ENCODE data around the gene ZNF329. TPM values are rescaled to one million over a fixed set of nuclear protein-coding genes. Genes with fewer than 3 reads are reported as not detected.
"Not testable (repeated sequence)": the region's sequence is repeated elsewhere in the genome, so short reads cannot be mapped to it uniquely, and the experiment has no call there.

The ZNF329 gene
- total RNA-seq, 4 donors from 2014 or later, result 15.6 to 20.6 (median 17.6) TPM

DNA sequence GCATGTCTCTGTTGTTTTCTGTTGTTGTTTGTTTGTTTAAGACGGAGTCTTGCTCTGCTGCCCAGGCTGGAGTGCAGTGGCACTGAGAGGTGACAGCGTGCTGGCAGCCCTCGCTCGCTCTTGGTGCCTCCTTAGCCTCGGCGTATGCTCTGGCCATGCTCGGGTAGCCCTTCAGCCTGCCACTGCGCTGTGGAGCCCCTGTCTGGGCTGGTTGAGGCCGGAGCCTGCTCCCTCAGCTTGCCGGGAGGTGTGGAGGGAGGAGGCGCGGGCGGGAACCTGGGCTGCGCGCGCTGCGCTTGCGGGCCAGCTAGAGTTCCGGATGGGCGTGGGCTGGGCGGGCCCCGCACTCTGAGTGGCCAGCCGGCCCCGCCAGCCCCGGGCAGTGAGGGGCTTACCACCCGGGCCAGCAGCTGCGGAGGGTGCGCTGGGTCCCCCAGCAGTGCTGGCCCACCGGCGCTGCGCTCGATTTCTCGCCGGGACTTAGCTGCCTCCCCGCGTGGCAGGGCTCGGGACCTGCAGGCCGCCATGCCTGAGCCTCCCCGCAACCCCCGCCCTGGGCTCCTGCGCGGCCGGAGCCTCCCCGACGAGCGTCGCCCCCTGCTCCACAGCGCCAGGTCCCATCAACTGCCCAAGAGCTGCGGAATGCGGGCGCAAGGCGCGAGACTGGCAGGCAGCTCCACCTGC lies 6.6 kb upstream of the ZNF329 start:
- intact Hi-C loops (cut with DNase I), result loop anchor here (5.0 kb wide), 2 partner anchors 60 to 135 kb away; partner anchors contain the start of gene ZSCAN18
- DNase-seq, result no peak
- WGBS, 2 donors, result 89 to 92% methylated on average over 20 to 35 of the region's 53 CpGs
- no peaks in the 10 kb centered on the region for H3K36me3 ChIP-seq
- H3K4me3 ChIP-seq (replicated peaks in 1 of 3), result no peak overlapping the region
- no peak overlapping the region for H3K27ac ChIP-seq
- no peaks in the 10 kb centered on the region for H3K9me3 ChIP-seq
- peaks cover 8 to 24% of the 10 kb centered on the region in 2 donors for H3K4me1 ChIP-seq
- TF ChIP-seq POLR2A (IDR thresholded peaks at IDR 0.05) (no peak), CTCF (IDR thresholded peaks at IDR 0.05) (no peak)
- H3K27me3 ChIP-seq, result no peaks in the 10 kb centered on the region

- H3K36me3 ChIP-seq, result no peaks in the 10 kb centered on the region
- H3K27me3 ChIP-seq, result no peaks in the 10 kb centered on the region
- peak overlapping the region; percentile 82 to 98 (median 92) for H3K4me3 ChIP-seq (replicated peaks in 1 of 3)
- no peaks in the 10 kb centered on the region for H3K9me3 ChIP-seq
- intact Hi-C loops (cut with DNase I), result loop anchor here (5.0 kb wide), 2 partner anchors 58 to 133 kb away; partner anchors contain the start of gene ZSCAN18
- peak overlapping the region; percentile 96 to 99 (median 97) for H3K27ac ChIP-seq
- TF ChIP-seq CTCF (IDR thresholded peaks at IDR 0.05), result peak; percentile 82 to 100 (median 96)
- peak; percentile 18 to 89 for TF ChIP-seq POLR2A (IDR thresholded peaks at IDR 0.05)
- WGBS, 2 donors, result 5 to 6% methylated on average over 24 to 28 of the region's 85 CpGs
- peak; percentile 97 to 98 for DNase-seq
- H3K4me1 ChIP-seq, result peaks cover 15 to 30% of the 10 kb centered on the region in 2 donors
Measured at GRCh38 chr19:58154679-58155648, 4.4 kb upstream of the ZNF329 start.

- TF ChIP-seq POLR2A (IDR thresholded peaks at IDR 0.05), result no peak
- TF ChIP-seq CTCF (IDR thresholded peaks at IDR 0.05), result no peak
Measured at GRCh38 chr19:58154287-58154678, 3.7 kb upstream of the ZNF329 start.

GRCh38 chr19:58153386-58153785 lies 2.8 kb upstream of the ZNF329 start:
- H3K4me3 ChIP-seq (replicated peaks in 1 of 3), result no peak overlapping the region
- TF ChIP-seq POLR2A (IDR thresholded peaks at IDR 0.05) (no peak), CTCF (IDR thresholded peaks at IDR 0.05) (no peak)
- H3K27ac ChIP-seq, result peak overlapping the region in 1 of 3 donors; percentile 99
- intact Hi-C loops (cut with DNase I), result no loop called here
- 97 to 100% methylated on average over 2 of the region's 2 CpGs for WGBS, 2 donors
- no peak for DNase-seq
- H3K9me3 ChIP-seq, result no peaks in the 10 kb centered on the region
- peaks cover 22 to 33% of the 10 kb centered on the region in 2 donors for H3K4me1 ChIP-seq
- H3K36me3 ChIP-seq, result no peaks in the 10 kb centered on the region
- H3K27me3 ChIP-seq, result no peaks in the 10 kb centered on the region

More at GRCh38 chr19:58154287-58154678, 3.7 kb upstream of the ZNF329 start:
- no peaks in the 10 kb centered on the region for H3K27me3 ChIP-seq
- WGBS, 2 donors, result 1 to 12% methylated on average over 11 to 12 of the region's 12 CpGs
- intact Hi-C loops (cut with DNase I), result no loop called here
- no peaks in the 10 kb centered on the region for H3K36me3 ChIP-seq
- H3K4me1 ChIP-seq, result peaks cover 22 to 33% of the 10 kb centered on the region in 2 donors
- peak; percentile 93 to 94 for DNase-seq
- H3K4me3 ChIP-seq (replicated peaks in 1 of 3), result peak overlapping the region; percentile 82 to 98 (median 92)
- peak overlapping the region; percentile 96 to 99 (median 97) for H3K27ac ChIP-seq
- no peaks in the 10 kb centered on the region for H3K9me3 ChIP-seq

DNA sequence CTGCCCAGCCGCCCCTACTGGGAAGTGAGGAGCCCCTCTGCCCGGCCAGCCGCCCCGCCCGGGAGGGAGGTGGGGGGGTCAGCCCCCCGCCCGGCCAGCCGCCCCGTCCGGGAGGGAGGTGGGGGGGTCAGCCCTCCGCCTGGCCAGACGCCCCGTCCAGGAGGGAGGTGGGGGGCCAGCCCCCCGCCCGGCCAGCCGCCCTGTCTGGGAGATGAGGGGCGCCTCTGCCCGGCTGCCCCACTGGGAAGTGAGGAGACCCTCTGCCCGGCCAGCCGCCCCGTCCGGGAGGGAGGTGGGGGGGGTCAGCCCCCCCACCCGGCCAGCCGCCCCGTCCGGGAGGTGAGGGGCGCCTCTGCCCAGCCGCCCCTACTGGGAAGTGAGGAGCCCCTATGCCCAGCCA lies 3.1 kb downstream of the ZNF329 start:
- H3K4me1 ChIP-seq, result peaks cover 11 to 15% of the 10 kb centered on the region in 2 donors
- H3K36me3 ChIP-seq; H3K9me3 ChIP-seq; H3K27me3 ChIP-seq; intact Hi-C loops (cut with DNase I); H3K27ac ChIP-seq; DNase-seq; H3K4me3 ChIP-seq (replicated peaks in 1 of 3): not testable (repeated sequence)
- 100% methylated on average over 2 of the region's 28 CpGs; no CpG with 5 or more reads in 1 of the 2 donors for WGBS, 2 donors

Measured in thyroid gland (tissue), 4 donors.